ENCODE measurements around the gene TRAM2. TPM values are rescaled to one million over a fixed set of nuclear protein-coding genes. Genes with fewer than 3 reads are reported as not detected.
A peak's percentile ranks its signal among the peaks of the same experiment; 100 is the strongest.

Gene TRAM2
- total and polyA plus RNA-seq, 2 of the 13 experiments (the other 11 are each of a cell fraction or from before 2014, with no cell fraction given): 49.1 to 72.5 TPM

GRCh38 chr6:52598123-52598823, 21.4 kb upstream of the TRAM2 start (continued):
- no peak for TF ChIP-seq ZNF660 (CRISPR knock-in tag; IDR thresholded peaks at IDR 0.05; ENCODE audit: borderline replicate concordance, low read depth)
- TF ChIP-seq NFIB (CRISPR knock-in tag; IDR thresholded peaks at IDR 0.05; ENCODE audit: borderline replicate concordance): 0 out of 2 replicates have a peak, but pooled peaks have one; percentile 13
- TF ChIP-seq ZNF33B (CRISPR knock-in tag; IDR thresholded peaks at IDR 0.05): peak; percentile 20; the same call in 1 of the 2 replicates
- TF ChIP-seq ZNF674 (CRISPR knock-in tag; IDR thresholded peaks at IDR 0.05; ENCODE audit: low read depth): no peak
- TF ChIP-seq AKNA (CRISPR knock-in tag; IDR thresholded peaks at IDR 0.05; ENCODE audit: borderline replicate concordance): 0 out of 2 replicates have a peak, but pooled peaks have one; percentile 43
- no peak for TF ChIP-seq SMYD3 (CRISPR knock-in tag; IDR thresholded peaks at IDR 0.05)
- TF ChIP-seq MLLT10 (CRISPR knock-in tag; IDR thresholded peaks at IDR 0.05): no peak
- no peak for TF ChIP-seq USF2 (IDR thresholded peaks at IDR 0.05; ENCODE audit: low read depth, low read length)
- TF ChIP-seq USF2 (CRISPR knock-in tag; IDR thresholded peaks at IDR 0.05; ENCODE audit: borderline replicate concordance): no peak
- TF ChIP-seq, protein P1, sequence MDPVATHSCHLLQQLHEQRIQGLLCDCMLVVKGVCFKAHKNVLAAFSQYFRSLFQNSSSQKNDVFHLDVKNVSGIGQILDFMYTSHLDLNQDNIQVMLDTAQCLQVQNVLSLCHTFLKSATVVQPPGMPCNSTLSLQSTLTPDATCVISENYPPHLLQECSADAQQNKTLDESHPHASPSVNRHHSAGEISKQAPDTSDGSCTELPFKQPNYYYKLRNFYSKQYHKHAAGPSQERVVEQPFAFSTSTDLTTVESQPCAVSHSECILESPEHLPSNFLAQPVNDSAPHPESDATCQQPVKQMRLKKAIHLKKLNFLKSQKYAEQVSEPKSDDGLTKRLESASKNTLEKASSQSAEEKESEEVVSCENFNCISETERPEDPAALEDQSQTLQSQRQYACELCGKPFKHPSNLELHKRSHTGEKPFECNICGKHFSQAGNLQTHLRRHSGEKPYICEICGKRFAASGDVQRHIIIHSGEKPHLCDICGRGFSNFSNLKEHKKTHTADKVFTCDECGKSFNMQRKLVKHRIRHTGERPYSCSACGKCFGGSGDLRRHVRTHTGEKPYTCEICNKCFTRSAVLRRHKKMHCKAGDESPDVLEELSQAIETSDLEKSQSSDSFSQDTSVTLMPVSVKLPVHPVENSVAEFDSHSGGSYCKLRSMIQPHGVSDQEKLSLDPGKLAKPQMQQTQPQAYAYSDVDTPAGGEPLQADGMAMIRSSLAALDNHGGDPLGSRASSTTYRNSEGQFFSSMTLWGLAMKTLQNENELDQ (CRISPR knock-in tag; IDR thresholded peaks at IDR 0.05; ENCODE audit: borderline replicate concordance): no peak
- no peak for TF ChIP-seq KLF13 (CRISPR knock-in tag; IDR thresholded peaks at IDR 0.05)
- TF ChIP-seq STAT5B (CRISPR knock-in tag; IDR thresholded peaks at IDR 0.05): no peak
- no peak for TF ChIP-seq SP1 (IDR thresholded peaks at IDR 0.05)
- peak; percentile 71 for TF ChIP-seq SP1 (CRISPR knock-in tag; IDR thresholded peaks at IDR 0.05)
- peak; percentile 71; the same call in 1 of the 2 replicates for TF ChIP-seq ARNTL (CRISPR knock-in tag; IDR thresholded peaks at IDR 0.05)
- TF ChIP-seq PHF21A (CRISPR knock-in tag; IDR thresholded peaks at IDR 0.05): peak; percentile 96
- no peak; the same call in 1 of the 2 replicates for TF ChIP-seq ZNF891 (CRISPR knock-in tag; IDR thresholded peaks at IDR 0.05)
- TF ChIP-seq MTA3 (CRISPR knock-in tag; IDR thresholded peaks at IDR 0.05): no peak
- no peak for TF ChIP-seq ZNF33A (CRISPR knock-in tag; IDR thresholded peaks at IDR 0.05; ENCODE audit: borderline replicate concordance)
- no peak for TF ChIP-seq TCF7L2 (IDR thresholded peaks at IDR 0.05; ENCODE audit: low read depth, low read length)
- TF ChIP-seq PHF8 (CRISPR knock-in tag; IDR thresholded peaks at IDR 0.05): peak; percentile 58

All from HepG2 (cell line).